DMS114 treated with DMSO at 0.1 percent for 48 hours (cell line): ENCODE data around the gene SYT5.
"Not testable (repeated sequence)": the region's sequence is repeated elsewhere in the genome, so short reads cannot be mapped to it uniquely, and the experiment has no call there.

Source experiments
- DNase-seq: peaks from one replicate; lab custom pipeline; 2025; ENCODE audit not compliant: unreplicated experiment; lab: John Stamatoyannopoulos, UW

SYT5 gene

DNA sequence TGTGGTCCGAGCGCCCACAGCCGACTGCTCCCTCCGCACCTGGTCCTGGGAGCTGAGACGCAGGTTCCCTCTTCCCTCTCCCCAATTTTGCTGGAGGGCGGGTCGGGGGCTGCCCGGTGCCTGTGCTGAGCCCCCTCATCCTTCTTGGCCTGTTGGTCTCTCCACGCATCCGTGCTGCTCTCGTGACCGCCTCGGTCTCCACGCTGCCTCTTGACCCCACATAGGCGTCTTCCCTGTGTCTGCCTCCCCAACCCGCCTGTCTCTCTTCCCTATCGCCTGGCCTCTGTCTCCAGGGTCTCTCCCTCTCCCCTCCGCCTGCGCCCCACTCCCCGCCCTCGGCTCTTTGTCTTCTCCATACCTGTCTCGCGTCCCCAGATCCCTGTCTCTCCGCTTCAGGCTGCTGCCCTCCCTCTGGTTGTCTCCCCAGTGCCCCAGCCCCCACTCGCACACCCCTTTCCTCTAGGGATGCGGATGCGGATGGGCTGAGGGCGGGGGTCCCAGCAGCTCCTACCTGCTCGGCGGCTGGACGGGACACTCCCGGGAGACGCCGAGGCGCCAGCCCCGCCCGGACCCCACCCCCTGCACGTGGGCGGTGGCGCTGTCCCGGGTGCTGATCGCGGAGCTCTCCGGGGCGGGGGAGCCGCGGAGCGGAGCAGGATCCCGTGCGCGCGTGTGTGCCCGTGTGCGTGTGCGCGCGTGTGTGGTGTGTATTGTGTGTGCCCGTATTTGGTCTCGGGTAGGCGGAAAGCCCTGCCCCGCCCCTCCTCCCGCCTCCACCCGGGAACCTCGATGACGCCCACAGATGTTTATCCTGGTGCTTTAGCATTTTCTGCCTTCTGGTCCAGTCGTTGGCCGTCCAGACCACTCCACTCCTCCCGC is at the start of gene SYT5:
TSS of gene SYT5 (minus strand) at position 684 of the 879 bp plus-strand sequence. CDS start 1,248 bp downstream, outside the sequence.
- DNase-seq: no peak

DNA sequence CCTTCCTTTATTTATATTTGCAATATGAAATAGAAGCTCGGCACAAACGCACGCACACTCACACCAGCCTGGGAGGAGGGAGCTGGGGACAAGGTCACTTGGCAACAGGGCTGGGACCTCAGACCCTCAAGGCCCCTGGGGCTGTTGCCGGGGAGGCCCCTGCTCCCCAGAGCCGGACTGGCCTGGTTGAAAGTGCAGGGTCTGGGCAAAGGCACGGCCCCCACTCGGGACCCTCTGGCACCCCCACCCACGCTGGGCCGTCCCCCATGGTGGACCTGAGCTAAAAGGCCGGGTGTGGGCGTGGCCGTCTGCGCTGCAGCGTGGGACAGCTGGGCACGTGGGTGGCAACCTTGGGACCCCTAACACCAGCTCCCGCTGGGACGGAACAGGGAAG is 49.7 kb upstream of the SYT5 start:
- DNase-seq: no peak

DNA sequence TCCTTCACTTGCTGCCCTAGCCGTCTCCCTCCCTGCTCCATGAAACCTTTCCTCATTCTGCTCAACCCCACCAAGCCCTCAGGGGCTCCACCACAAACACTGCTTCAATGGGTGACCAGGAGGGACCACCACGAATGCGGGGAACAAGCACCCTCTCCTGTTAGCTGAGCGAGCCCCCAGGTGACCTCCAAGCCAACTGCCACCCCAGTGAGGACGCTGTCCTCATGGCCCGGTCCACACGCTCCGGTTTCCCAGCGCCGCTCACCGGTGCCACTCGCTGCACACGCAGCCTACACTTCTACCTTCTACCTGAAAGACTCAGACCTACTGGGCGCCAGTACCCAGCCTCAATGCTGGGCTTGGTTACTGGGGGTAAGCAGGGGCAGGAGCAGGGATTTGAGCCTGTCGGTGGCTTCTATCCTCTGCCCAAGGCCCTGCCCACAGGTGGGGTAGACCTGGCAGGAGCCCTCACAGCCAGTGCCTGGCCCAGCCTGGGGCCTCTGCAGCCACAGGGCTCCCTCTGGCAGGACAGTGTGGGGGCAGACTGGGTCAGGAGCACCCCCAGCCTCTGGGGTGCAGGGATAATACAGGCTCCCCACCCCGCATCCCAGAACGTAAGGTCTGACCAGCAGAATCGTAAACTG is 49.2 kb upstream of the SYT5 start:
- DNase-seq: no peak

DNA sequence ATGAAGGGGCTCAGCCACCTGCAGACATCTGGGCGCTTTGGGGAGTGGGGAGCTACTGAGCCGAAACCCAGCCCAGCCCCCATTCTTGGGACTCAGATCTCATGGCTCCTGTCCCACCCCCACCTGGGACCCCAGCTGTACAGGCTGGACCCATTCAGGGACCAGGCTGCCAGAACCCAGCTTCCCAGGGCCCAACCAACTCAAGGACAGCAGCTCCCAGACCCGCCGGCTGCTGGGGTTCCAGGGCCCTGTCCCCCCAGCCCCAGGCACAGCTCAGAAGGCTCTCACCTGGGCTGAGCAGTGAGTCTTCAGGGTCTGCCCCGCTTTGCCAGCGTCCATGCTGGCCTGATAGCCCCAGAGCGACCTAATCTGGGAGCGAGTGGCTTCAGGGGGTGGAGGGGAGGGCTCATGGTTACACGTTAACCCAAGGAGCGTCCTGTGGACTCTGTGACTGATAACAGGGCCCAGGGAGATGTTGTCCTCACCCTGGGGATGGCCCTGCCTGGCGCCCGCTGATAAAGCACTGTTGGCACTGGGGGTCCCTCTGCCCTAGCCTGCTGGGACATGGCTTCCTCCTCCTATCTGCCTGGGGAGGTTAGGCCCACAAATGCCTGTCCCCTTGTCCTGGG is 48.4 kb upstream of the SYT5 start, which contains the start of gene TMEM86B:
TSS of gene TMEM86B (minus strand) at position 361 of the 629 bp plus-strand sequence. CDS start at position 339, 22 bp downstream.
- DNase-seq: no peak

DNA sequence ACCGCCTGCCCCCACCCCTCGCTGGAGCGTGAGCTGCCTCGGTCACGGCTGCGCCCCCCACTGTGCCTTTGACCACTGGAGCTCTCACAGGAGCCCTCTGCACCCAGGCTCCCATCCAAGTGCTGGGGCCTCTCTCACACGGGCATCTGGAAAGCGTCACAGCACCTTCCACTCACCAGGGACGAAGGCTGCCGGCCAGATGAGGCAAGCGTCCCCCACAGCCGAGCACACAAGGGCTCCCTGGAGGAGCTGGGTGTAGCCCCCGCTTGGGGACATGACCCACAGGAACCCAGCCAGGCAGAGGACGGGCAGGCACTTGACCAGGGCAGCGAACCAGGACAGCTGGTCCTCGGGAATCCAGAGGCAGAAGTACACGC is 47.9 kb upstream of the SYT5 start:
- DNase-seq: no peak

DNA sequence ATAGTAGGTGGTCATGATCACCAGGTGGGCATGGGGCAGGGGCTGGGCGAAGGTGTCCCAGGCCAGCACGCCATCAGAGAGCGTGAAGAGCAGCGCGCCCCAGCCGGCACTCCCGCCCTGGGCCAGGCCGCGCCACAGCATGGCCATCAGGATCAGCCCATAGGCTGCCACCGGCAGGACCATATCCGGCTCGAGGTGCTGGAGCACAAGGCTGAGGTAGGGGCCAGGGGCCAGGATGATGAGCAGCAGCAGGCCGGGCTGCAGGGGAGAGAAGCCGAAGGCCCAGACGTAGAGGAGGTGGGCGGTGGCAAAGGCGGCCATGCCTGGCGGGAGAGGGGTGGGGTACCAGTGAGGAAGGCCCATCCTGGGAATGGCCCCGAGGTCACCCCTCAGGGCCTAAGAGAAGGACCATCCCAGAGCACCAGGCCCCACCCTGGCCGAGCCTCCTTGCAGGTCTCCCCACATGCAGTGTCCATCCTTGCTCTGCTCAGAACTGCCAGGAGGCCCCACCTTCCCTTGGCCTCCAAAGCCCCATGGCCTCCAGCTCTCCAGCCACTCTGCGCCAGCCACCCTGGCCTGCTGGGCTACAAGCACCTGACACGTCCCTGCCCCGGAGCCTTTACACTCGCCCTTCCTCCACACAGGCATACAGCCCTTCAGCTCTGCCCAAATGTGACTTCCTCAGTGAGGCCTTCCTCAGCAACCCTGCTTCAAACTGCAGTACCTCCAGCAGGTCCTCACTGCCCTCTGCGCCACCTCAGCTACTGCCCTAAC is 47.3 kb upstream of the SYT5 start:
- DNase-seq: no peak

DNA sequence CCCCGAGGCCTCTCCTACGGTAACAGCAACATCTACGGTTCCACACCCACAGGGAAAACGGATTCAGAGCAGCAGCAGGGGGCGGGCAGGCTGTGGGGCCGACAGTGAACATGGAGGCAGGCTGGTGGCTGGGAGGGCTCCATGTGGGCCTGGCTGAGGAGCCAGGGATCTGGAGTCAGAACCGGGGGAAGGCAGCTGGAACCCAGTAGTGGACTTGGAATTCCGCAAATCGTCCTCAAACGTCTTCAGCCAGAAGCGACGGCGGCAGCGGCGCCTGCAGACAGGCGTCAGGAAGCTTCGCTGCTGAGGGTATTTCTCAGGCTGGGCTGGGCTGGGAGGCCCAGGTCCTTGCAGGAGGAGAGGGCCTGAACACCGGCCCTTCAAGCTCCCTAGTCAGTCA is 46.7 kb upstream of the SYT5 start:
- no peak for DNase-seq

DNA sequence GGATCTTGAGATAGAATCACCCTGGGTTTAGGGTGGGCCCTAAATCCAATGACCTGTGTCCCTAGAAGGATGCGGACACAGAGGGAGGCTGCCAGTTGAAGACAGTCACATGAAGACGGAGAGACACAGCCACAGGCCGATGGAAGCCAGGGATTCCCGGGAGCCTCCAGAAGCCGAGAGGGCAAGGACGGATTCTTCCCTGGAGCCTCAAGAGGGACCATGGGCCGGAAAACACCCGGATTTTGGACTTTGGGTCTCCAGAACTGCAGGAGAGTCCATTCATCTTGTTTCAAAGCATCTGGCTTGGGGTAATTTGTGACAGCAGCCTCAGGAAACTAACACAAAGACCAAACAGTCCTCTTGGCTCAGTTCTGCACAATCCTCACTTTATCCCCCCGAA is 46.2 kb upstream of the SYT5 start:
- DNase-seq: no peak

DNA sequence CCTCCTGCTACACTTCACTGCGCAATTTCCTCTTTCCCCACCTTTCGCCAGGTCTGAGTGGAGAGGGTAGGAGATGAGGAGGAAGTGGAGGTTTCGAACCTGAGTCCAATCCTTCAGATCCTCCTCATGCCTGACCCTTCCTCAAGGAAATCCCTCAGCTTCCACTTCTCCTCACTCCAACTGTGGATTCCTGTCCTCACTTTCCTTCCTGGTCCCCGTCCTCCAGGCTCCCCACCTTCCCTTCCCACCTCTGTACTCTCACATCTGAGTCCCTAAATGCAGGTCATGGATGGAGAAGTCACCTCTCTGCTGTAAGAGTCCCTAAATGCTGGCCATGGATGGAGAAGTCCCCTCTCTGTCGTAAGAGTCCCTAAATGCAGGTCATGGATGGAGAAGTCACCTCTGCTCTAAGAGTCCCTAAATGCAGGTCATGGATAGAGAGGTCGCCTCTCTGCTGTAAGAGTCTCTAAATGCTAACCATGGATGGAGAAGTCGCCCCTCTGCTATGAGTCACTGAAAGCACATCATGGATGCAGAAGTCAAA is 45.4 kb upstream of the SYT5 start:
- DNase-seq: no peak

DNA sequence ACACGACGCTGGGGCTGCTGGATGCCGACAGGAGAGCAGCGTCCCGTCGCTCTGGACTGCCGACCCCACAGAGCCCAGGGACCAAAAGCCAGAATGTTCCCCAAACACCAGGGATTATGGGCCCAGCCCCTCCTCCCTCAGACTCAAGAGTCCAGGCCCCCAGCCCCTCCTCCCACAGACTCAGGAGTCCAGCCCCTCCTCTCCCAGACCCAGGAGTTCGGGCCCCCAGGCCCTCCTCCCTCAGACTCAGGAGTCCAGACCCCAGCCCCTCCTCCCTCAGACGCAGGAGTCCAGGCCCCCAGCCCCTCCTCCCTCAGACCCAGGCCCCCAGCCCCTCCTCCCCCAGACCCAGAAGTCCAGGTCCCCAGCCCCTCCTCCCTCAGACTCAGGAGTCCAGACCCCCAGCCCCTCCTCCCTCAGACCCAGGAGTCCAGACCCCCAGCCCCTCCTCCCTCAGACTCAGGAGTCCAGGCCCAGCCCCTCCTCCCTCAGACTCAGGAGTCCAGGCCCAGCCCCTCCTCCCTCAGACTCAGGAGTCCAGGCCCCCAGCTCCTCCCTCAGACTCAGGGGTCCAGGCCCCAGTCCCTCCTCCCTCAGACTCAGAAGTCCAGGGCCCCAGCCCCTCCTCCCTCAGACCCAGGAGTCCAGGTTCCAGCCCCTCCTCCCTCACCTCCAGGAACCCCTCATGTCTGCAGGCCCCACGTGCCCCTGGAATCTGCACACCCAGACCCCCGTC is 44.8 kb upstream of the SYT5 start:
- not testable (repeated sequence) for DNase-seq

DNA sequence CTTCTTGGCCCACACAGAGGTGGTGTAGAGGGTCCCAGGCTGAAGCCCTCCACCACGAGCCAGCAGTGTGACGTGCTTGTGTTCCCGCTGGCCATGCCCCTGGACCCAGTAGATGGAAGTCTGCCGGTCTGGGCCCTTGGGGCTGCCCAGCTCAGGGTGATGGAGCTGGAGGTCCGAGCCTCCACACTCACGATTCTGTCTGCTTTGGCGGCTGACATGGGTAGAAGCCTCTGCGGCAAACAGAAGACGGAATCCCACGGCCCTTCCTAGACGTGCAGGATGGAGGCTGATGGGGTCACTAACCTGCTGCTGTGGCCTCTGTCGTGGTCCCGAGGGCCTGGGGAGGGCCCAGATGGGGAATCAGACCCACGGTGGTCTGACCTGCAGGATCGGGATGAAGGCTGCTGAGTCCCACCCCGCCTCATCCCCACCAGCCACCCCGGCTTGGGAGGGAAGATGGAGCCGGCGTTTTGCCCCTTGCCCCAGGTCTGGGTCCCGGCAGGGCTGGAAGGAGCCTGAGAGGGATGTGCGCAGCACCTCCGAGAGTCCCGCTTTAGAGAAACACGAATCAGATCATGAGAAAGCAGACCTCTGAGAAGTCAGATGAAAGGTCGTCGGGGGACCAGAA is 44.1 kb upstream of the SYT5 start:
- no peak for DNase-seq

DNA sequence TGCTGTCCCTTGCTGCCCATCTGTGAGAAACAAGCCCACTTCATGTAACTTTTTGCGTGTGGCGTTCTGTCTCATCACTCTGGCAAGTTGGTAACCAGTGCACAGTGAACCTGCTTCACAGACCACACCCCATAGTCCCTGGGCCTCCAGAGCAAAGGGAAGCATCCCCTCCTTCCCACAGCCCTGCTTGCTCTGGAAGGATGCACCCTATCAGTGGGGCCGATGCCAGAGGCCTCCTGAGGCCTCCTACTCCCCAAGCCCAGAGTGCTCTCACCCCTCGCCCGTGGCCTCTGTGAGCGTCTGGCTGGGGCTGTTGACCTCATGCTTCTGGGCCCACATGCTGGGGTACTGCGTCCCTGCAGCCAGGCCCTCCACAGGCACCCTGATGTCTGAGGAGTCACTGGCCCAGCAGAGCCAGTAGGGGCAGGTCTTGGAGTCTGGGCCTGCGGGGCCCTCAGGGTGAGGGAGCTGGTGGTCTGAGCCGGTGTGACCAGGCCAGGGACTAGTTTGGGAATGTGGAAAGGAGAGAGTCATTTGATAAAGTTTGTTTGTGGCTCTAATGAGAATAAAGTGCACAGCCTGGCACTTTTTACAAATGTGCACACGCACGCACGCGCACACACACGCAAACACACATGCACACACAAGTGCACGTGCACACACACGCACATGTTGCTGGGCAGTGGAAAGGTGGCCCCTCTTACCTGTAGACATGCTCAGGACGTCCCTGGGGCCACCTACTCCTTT is 43.4 kb upstream of the SYT5 start:
- DNase-seq: no peak

DNA sequence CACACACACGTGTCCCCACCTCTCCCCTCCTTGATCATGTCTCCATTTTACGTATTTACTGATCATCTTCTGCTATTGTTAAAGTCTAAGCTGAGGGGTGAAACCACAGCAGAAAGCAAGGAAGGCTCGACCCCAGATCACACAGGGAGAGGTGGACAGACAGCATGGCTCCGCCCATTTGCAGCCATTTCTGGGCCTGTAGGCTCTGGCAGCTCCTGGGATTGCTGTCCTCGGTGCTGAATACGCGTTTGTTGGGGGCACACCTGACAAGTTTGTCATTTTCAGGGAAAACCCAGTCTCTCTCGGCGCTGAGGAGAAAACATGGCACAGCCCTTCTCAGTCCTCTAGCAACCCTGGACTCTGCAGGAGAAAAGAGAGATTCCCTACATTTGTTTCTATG is 40.4 kb upstream of the SYT5 start:
- DNase-seq: no peak

DNA sequence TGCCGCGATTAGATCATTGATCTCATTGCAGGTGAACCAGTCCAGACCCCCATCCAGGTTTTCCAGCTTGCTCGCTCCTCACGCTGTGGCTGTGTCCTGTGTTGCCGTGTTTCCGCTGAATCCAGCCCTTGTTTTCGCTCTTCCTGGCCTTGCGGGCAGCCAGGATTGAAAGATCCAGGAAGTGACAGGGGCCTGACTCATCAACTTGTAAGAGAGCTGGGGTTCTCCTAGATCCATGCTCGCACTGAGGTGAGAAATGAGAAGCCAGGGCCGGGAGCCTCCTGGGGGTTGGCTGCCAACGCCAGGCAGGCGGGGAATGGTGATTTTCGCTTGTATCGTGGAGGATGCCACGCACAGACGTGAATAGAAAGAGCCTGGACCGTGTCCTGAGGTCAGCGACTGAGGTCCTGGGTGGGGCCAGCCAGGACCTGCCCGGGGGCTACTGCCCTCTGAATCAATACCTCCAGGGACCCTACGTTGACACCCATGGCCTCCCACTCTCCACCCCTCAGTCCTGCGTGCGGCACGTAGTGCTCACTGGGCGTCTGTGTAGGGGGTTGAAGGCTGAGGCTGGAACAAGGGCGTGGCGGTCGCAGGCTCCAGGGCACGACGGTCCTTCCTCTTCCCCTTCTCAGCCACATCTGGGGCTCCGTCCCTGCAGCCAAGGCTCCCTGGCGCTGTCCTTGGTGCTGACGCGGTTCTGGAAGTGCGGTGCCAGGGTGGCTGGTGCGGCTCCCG is 36.5 kb upstream of the SYT5 start:
- peak; percentile 97 for DNase-seq

DNA sequence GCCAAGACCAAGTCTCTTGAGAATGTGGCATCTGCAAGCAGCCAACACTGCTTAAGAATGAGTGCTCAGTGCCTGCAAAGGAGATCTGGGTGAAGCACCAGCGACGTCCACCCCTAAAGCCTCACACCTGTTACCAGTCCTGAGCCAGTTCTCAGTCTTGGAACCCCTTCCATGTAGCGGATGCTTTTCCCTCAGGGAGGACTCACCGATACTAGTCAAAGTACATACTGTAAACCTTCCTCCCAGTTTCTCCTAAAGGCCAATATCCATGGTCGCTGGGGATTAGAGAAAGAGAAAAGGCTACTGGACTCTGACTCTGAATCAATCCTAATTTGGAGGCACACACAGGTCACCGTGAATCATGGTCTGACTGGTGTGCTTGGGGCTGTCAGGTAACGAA is 33.5 kb upstream of the SYT5 start:
- DNase-seq: no peak

DNA sequence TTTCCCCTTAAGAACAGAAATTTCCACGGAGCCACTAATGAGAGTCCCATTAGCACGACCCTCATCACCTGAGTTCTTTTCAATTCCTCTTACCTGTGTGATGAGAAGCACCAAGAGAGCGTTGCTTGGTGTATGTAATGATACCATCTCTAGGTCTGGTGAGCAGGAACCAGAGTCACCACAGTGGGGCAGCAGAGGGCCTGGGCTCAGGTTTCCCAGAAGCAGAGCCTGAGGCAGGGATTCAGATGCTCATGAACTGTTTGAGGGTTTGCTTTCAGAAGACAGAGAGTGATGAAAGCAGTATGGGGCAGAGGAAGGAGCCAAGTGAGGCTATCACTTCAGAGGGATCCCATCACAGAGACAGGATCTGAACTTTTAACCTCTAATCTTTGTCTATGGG is 32.4 kb upstream of the SYT5 start:
- no peak for DNase-seq

DNA sequence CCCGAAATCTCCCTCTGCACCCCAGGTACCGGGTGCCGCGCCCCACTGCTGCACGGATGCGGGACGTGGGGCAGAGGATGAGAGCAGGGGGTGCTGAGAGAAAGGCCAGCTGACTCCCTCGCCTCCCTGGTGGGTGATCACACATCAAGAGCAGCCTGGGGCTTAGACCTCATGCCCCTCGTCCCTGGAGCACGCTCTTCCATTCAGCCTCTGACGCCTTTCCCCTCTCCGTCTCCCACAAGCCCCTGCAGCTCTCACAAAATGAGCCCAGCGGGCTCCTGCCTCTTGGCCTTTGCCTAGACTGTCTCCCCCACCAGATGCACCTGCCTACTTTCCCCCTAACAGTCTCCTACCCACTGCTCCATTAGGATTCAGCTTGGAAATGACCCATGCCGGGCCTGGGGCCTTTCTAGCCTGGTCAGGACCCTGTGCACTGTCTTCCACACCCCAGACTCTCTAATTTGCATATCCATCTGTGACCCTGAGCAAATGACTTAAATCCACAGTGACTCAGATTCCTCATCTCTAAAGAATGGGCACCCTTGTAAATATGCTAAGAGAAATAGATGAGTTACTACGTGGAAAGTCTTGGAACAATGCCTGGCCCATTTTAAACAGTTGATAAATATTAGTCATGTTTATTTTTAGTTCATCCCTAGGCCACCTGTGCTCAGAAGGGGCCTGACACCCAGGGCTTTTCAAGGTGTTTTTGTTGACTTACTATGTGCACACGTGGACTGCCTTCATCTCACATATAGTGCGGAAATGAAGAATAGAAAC is 29.8 kb upstream of the SYT5 start:
- DNase-seq: no peak
